ENCODE measurements around the gene MRC2. TPM values are rescaled to one million over a fixed set of nuclear protein-coding genes. Genes with fewer than 3 reads are reported as not detected.

The MRC2 gene
- total RNA-seq, 2 donors from 2014 or later, result 7.0 to 22.1 TPM

GRCh38 chr17:62658136-62658920 is 30.9 kb downstream of the MRC2 start:
- no peak overlapping the region for H3K4me3 ChIP-seq

GRCh38 chr17:62660629-62661118 is 33.2 kb downstream of the MRC2 start:
- H3K4me3 ChIP-seq, result no peak overlapping the region
- no peaks in the 10 kb centered on the region for H3K4me1 ChIP-seq
- WGBS, 2 donors, result 81 to 88% methylated on average over 2 of the region's 2 CpGs
- intact Hi-C loops (cut with DNase I), result no loop called here
- H3K27me3 ChIP-seq, result no peaks in the 10 kb centered on the region
- ATAC-seq (no peak), DNase-seq (no peak)
- H3K27ac ChIP-seq, result no peak overlapping the region
- TF ChIP-seq POLR2A (IDR thresholded peaks at IDR 0.05), result no peak
- TF ChIP-seq CTCF (IDR thresholded peaks at IDR 0.05), result no peak
- no peaks in the 10 kb centered on the region for H3K36me3 ChIP-seq (replicated peaks in 1 of 2; ENCODE audit: insufficient read depth in 1 of 2, low read depth in 2 of 2)
- no peaks in the 10 kb centered on the region for H3K9me3 ChIP-seq

More at GRCh38 chr17:62658136-62658920, 30.9 kb downstream of the MRC2 start:
- no peak for TF ChIP-seq CTCF (IDR thresholded peaks at IDR 0.05)
- TF ChIP-seq POLR2A (IDR thresholded peaks at IDR 0.05), result no peak
- Histone ChIP-seq H3K4me1 (peaks cover 6% of the 10 kb centered on the region), H3K36me3 (replicated peaks in 1 of 2; ENCODE audit: insufficient read depth in 1 of 2, low read depth in 2 of 2) (no peaks in the 10 kb centered on the region), H3K27ac (no peak overlapping the region), H3K9me3 (no peaks in the 10 kb centered on the region), H3K27me3 (no peaks in the 10 kb centered on the region)
- 63 to 73% methylated on average over 15 of the region's 15 CpGs for WGBS, 2 donors
- intact Hi-C loops (cut with DNase I), result no loop called here
- no peak for DNase-seq
- ATAC-seq, result no peak

GRCh38 chr17:62661337-62661736 is 33.9 kb downstream of the MRC2 start:
- no peaks in the 10 kb centered on the region for H3K4me1 ChIP-seq
- 95 to 100% methylated on average over 1 of the region's 1 CpG for WGBS, 2 donors
- H3K9me3 ChIP-seq, result no peaks in the 10 kb centered on the region
- ATAC-seq, result no peak
- intact Hi-C loops (cut with DNase I), result no loop called here
- H3K27ac ChIP-seq, result no peak overlapping the region
- H3K27me3 ChIP-seq, result no peaks in the 10 kb centered on the region
- no peak overlapping the region for H3K4me3 ChIP-seq
- H3K36me3 ChIP-seq (replicated peaks in 1 of 2; ENCODE audit: insufficient read depth in 1 of 2, low read depth in 2 of 2), result no peaks in the 10 kb centered on the region
- no peak for DNase-seq
- TF ChIP-seq POLR2A (IDR thresholded peaks at IDR 0.05), result no peak
- TF ChIP-seq CTCF (IDR thresholded peaks at IDR 0.05), result no peak

GRCh38 chr17:62662855-62663254 is 35.4 kb downstream of the MRC2 start:
- H3K9me3 ChIP-seq, result no peaks in the 10 kb centered on the region
- ATAC-seq (no peak), DNase-seq (no peak)
- intact Hi-C loops (cut with DNase I), result no loop called here
- TF ChIP-seq CTCF (IDR thresholded peaks at IDR 0.05) (no peak), POLR2A (IDR thresholded peaks at IDR 0.05) (no peak)
- 64 to 75% methylated on average over 6 of the region's 6 CpGs for WGBS, 2 donors
- H3K27ac ChIP-seq, result no peak overlapping the region
- no peaks in the 10 kb centered on the region for H3K27me3 ChIP-seq
- H3K4me1 ChIP-seq, result no peaks in the 10 kb centered on the region
- no peaks in the 10 kb centered on the region for H3K36me3 ChIP-seq (replicated peaks in 1 of 2; ENCODE audit: insufficient read depth in 1 of 2, low read depth in 2 of 2)
- H3K4me3 ChIP-seq, result no peak overlapping the region

GRCh38 chr17:62663304-62663703 is 35.8 kb downstream of the MRC2 start:
- Histone ChIP-seq H3K27ac (no peak overlapping the region), H3K36me3 (replicated peaks in 1 of 2; ENCODE audit: insufficient read depth in 1 of 2, low read depth in 2 of 2) (no peaks in the 10 kb centered on the region), H3K4me1 (no peaks in the 10 kb centered on the region), H3K27me3 (no peaks in the 10 kb centered on the region), H3K4me3 (no peak overlapping the region), H3K9me3 (no peaks in the 10 kb centered on the region)
- DNase-seq (no peak), ATAC-seq (no peak)
- WGBS, 2 donors, result 64 to 67% methylated on average over 6 of the region's 6 CpGs
- intact Hi-C loops (cut with DNase I), result no loop called here
- TF ChIP-seq CTCF (IDR thresholded peaks at IDR 0.05), result no peak
- TF ChIP-seq POLR2A (IDR thresholded peaks at IDR 0.05), result no peak
